Muscle of leg (tissue), 11 donors: ENCODE data around the gene TOMM22. TPM values are rescaled to one million over a fixed set of nuclear protein-coding genes. Genes with fewer than 3 reads are reported as not detected.

Experiments used
- DNase-seq: peaks from one replicate; pipeline ENCODE4 v3.0.0; 2013
- H3K27ac ChIP-seq: one replicate; pipeline ENCODE4 v1.5.1; 2013; ENCODE audit warnings: mild to moderate bottlenecking, low read length, control low read depth
- H3K27me3 ChIP-seq: one replicate; pipeline ENCODE4 v1.6.1; 2013; ENCODE audit warnings: low read length; ENCODE audit not compliant: control insufficient read depth, insufficient read depth
- H3K36me3 ChIP-seq: one replicate; pipeline ENCODE4 v1.6.1; 2013; ENCODE audit warnings: low read length; ENCODE audit not compliant: control insufficient read depth, insufficient read depth
- H3K4me1 ChIP-seq: one replicate; pipeline ENCODE4 v1.6.1; 2013; ENCODE audit warnings: low read length; ENCODE audit not compliant: control insufficient read depth, insufficient read depth
- H3K4me3 ChIP-seq: one replicate; pipeline ENCODE4 v1.5.1; 2013; ENCODE audit warnings: low read length, control low read depth
- H3K9me3 ChIP-seq: replicated peaks from 2 replicates; pipeline ENCODE4 v1.6.1; 2013; ENCODE audit warnings: low read depth, low read length; ENCODE audit not compliant: control insufficient read depth
- WGBS: methylation state at CpG from one replicate; pipeline ENCODE4 v1.1.5; 2013; ENCODE audit warnings: missing lambda C conversion rate; ENCODE audit not compliant: insufficient coverage; 5-methylcytosine and 5-hydroxymethylcytosine counted together
- polyA plus RNA-seq, 8 donors: library from polyadenylated mRNA; unstranded; fragments of 120-200 nt; gene quantifications; one replicate each; pipeline versions ENCODE4 v1.2.1 to v1.2.3, GENCODE V29; 2013; ENCODE audit warnings: inconsistent platforms in 1 of 8, low replicate concordance in 1 of 8; ENCODE audit not compliant: insufficient read length in 8 of 8, insufficient read depth in 1 of 8
- total RNA-seq: library from RNA; stranded (reverse); fragments of 120-200 nt; gene quantifications from one replicate; pipeline ENCODE4 v1.2.4, GENCODE V29; 2013

TOMM22 gene
- total and polyA plus RNA-seq, 9 donors = 60.0 to 93.9 (median 88.9) TPM

GRCh38 chr22:38689651-38690050 lies 7.9 kb downstream of the TOMM22 start:
- Histone ChIP-seq H3K27ac (no peak overlapping the region), H3K36me3 (peaks cover 73% of the 10 kb centered on the region), H3K9me3 (no peaks in the 10 kb centered on the region), H3K4me3 (no peak overlapping the region), H3K4me1 (no peaks in the 10 kb centered on the region), H3K27me3 (no peaks in the 10 kb centered on the region)
- no CpG with 5 or more reads among the region's 1 CpG for WGBS
- no peak for DNase-seq

GRCh38 chr22:38694049-38694448 lies 12.3 kb downstream of the TOMM22 start:
- Histone ChIP-seq H3K4me3 (no peak overlapping the region), H3K9me3 (no peaks in the 10 kb centered on the region), H3K27ac (no peak overlapping the region), H3K27me3 (no peaks in the 10 kb centered on the region), H3K4me1 (peaks cover 18% of the 10 kb centered on the region), H3K36me3 (peaks cover 68% of the 10 kb centered on the region)
- no peak for DNase-seq
- 80% methylated on average over 1 of the region's 2 CpGs for WGBS

GRCh38 chr22:38694940-38695339 lies 13.2 kb downstream of the TOMM22 start:
- WGBS = 100% methylated on average over 1 of the region's 3 CpGs
- DNase-seq = no peak
- no peaks in the 10 kb centered on the region for H3K9me3 ChIP-seq
- no peaks in the 10 kb centered on the region for H3K27me3 ChIP-seq
- no peak overlapping the region for H3K27ac ChIP-seq
- H3K4me1 ChIP-seq = peaks cover 27% of the 10 kb centered on the region
- no peak overlapping the region for H3K4me3 ChIP-seq
- H3K36me3 ChIP-seq = peaks cover 64% of the 10 kb centered on the region

GRCh38 chr22:38696606-38697424 lies 15.1 kb downstream of the TOMM22 start:
- Histone ChIP-seq H3K9me3 (no peaks in the 10 kb centered on the region), H3K27me3 (no peaks in the 10 kb centered on the region), H3K27ac (peak overlapping the region; percentile 69), H3K36me3 (peaks cover 49% of the 10 kb centered on the region), H3K4me3 (no peak overlapping the region), H3K4me1 (peaks cover 32% of the 10 kb centered on the region)
- DNase-seq = no peak
- WGBS = 67% methylated on average over 3 of the region's 3 CpGs

GRCh38 chr22:38697425-38698089 lies 15.8 kb downstream of the TOMM22 start:
- H3K4me1 ChIP-seq = peaks cover 32% of the 10 kb centered on the region
- no peak overlapping the region for H3K4me3 ChIP-seq
- H3K9me3 ChIP-seq = no peaks in the 10 kb centered on the region
- peaks cover 45% of the 10 kb centered on the region for H3K36me3 ChIP-seq
- 78% methylated on average over 6 of the region's 8 CpGs for WGBS
- DNase-seq = no peak
- peak overlapping the region; percentile 69 for H3K27ac ChIP-seq
- no peaks in the 10 kb centered on the region for H3K27me3 ChIP-seq

GRCh38 chr22:38698407-38699094 lies 16.8 kb downstream of the TOMM22 start:
- no peak overlapping the region for H3K4me3 ChIP-seq
- H3K27me3 ChIP-seq = no peaks in the 10 kb centered on the region
- H3K9me3 ChIP-seq = no peaks in the 10 kb centered on the region
- H3K4me1 ChIP-seq = peaks cover 32% of the 10 kb centered on the region
- no peak for DNase-seq
- H3K27ac ChIP-seq = no peak overlapping the region
- peaks cover 43% of the 10 kb centered on the region for H3K36me3 ChIP-seq
- 88% methylated on average over 9 of the region's 13 CpGs for WGBS

GRCh38 chr22:38699143-38699542 lies 17.4 kb downstream of the TOMM22 start:
- Histone ChIP-seq H3K27ac (no peak overlapping the region), H3K4me1 (peaks cover 32% of the 10 kb centered on the region), H3K36me3 (peaks cover 38% of the 10 kb centered on the region), H3K9me3 (no peaks in the 10 kb centered on the region), H3K27me3 (no peaks in the 10 kb centered on the region), H3K4me3 (peak overlapping the region; percentile 79)
- no CpG with 5 or more reads among the region's 5 CpGs for WGBS
- no peak for DNase-seq

- H3K36me3 ChIP-seq = peaks cover 33% of the 10 kb centered on the region
- H3K9me3 ChIP-seq = no peaks in the 10 kb centered on the region
- peaks cover 35% of the 10 kb centered on the region for H3K4me1 ChIP-seq
- H3K4me3 ChIP-seq = peak overlapping the region; percentile 79
- H3K27me3 ChIP-seq = no peaks in the 10 kb centered on the region
- DNase-seq = peak; percentile 49
- WGBS = no CpG with 5 or more reads among the region's 6 CpGs
- peak overlapping the region; percentile 88 for H3K27ac ChIP-seq
These were observed 18.0 kb downstream of the TOMM22 start for GRCh38 chr22:38699784-38700183.

- H3K4me3 ChIP-seq = peak overlapping the region; percentile 79
- H3K9me3 ChIP-seq = no peaks in the 10 kb centered on the region
- peaks cover 39% of the 10 kb centered on the region for H3K4me1 ChIP-seq
- no peaks in the 10 kb centered on the region for H3K27me3 ChIP-seq
- peak overlapping the region; percentile 88 for H3K27ac ChIP-seq
- under 1% methylated on average over 50 of the region's 57 CpGs for WGBS
- peak; percentile 86 for DNase-seq
- H3K36me3 ChIP-seq = peaks cover 31% of the 10 kb centered on the region
These were observed 18.6 kb downstream of the TOMM22 start for GRCh38 chr22:38700270-38700788.
